ENCODE results near the gene COLEC12. TPM values are rescaled to one million over a fixed set of nuclear protein-coding genes. Genes with fewer than 3 reads are reported as not detected.
A peak's percentile ranks its signal among the peaks of the same experiment; 100 is the strongest.

The COLEC12 gene
- total RNA-seq, 4 donors from 2014 or later = 8.3 to 22.2 (median 21.4) TPM

DNA sequence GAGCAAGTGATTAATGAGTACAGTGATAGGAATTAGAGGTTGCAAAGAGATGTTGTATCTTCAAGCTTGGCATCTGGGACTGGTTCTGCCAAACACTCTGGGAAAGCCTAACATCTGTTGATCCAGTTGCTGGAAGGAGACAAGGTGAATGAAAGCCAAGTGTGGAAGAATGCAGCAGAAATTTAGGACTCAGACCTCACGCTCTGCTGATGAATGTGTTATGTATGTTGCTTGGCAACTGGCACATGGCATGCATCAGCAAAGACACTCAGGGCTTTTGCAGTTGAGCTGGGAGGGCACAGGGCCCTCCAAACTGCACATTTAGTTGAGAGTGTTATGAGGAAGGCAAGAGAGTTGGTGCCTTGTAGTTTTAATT lies 105.5 kb downstream of the COLEC12 start:
- no peak for TF ChIP-seq POLR2A (IDR thresholded peaks at IDR 0.05)
- no peak for TF ChIP-seq EP300 (IDR thresholded peaks at IDR 0.05)
- TF ChIP-seq, protein P1, sequence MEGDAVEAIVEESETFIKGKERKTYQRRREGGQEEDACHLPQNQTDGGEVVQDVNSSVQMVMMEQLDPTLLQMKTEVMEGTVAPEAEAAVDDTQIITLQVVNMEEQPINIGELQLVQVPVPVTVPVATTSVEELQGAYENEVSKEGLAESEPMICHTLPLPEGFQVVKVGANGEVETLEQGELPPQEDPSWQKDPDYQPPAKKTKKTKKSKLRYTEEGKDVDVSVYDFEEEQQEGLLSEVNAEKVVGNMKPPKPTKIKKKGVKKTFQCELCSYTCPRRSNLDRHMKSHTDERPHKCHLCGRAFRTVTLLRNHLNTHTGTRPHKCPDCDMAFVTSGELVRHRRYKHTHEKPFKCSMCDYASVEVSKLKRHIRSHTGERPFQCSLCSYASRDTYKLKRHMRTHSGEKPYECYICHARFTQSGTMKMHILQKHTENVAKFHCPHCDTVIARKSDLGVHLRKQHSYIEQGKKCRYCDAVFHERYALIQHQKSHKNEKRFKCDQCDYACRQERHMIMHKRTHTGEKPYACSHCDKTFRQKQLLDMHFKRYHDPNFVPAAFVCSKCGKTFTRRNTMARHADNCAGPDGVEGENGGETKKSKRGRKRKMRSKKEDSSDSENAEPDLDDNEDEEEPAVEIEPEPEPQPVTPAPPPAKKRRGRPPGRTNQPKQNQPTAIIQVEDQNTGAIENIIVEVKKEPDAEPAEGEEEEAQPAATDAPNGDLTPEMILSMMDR (IDR thresholded peaks at IDR 0.05) = no peak
- DNase-seq (ENCODE audit: low spot score in 2 of 2) = no peak
- no peaks in the 10 kb centered on the region for H3K9me3 ChIP-seq
- peak overlapping the region in 2 of 4 donors; percentile 45 to 75 for H3K27ac ChIP-seq
- H3K4me1 ChIP-seq = peaks cover 0 to 44% (median 11%) of the 10 kb centered on the region in 4 donors
- H3K27me3 ChIP-seq = no peaks in the 10 kb centered on the region
- WGBS, 2 donors = 10 to 21% methylated on average over 1 of the region's 1 CpG
- no peak overlapping the region for H3K4me3 ChIP-seq
- no peaks in the 10 kb centered on the region for H3K36me3 ChIP-seq

DNA sequence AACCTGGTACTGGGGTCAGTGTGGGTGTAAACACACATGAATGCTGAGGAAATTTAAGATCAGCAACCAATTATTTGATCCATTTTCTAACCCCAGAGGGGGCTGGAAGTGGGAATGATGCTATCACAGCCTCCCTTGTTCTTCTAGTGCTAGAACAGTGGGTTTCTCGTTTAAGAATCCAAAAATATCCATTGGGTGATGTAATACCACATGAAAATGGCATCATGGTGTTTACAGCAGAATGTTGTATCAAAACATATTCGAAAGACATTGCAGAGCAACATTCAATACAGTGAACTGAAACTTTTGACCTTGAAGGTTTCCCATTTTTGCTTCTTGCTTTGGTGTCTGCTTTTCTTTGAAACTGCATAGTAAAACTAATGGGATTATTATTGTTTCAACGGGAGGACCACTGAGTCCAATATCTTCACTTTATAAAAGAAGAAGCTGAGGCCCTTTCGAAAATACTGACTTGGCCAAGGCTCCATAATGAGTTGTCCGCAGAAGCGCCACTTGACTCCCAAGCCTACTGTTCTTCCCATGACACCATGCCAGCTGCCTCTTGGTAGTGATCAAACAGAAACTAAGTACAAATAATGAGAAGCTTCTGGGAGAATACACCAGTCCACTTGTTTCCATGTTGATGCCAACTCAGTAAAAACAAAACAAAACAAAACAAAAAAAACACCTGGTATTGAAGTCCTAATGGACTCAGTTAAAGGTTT lies 106.1 kb downstream of the COLEC12 start:
- Histone ChIP-seq H3K36me3 (no peaks in the 10 kb centered on the region), H3K27ac (no peak overlapping the region), H3K4me3 (no peak overlapping the region), H3K27me3 (no peaks in the 10 kb centered on the region), H3K9me3 (no peaks in the 10 kb centered on the region), H3K4me1 (peaks cover 0 to 39% (median 8%) of the 10 kb centered on the region in 4 donors)
- 68 to 73% methylated on average over 6 of the region's 6 CpGs for WGBS, 2 donors
- DNase-seq (ENCODE audit: low spot score in 2 of 2) = no peak
- TF ChIP-seq EP300 (IDR thresholded peaks at IDR 0.05) (no peak), POLR2A (IDR thresholded peaks at IDR 0.05) (no peak)
- TF ChIP-seq, protein P1 (IDR thresholded peaks at IDR 0.05) = no peak

DNA sequence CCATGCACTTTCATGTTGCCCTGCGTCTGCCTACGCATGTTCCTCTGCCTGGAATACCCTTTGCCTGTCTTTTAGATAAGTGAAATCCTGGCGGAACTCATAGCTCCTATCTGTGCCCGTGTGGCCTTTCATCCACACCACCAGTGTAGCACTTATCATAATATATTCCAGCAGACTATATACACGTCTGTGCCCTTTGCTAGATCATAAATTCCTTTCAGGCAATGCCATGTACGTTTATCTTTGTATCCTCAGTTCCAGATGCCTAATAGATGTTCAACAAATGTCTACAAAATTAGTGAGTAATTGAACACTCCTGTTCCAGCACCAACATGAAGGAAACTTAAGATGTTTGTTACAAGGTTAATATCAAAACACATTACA lies 106.9 kb downstream of the COLEC12 start:
- Histone ChIP-seq H3K36me3 (no peaks in the 10 kb centered on the region), H3K9me3 (no peaks in the 10 kb centered on the region), H3K4me3 (no peak overlapping the region), H3K27ac (no peak overlapping the region), H3K27me3 (no peaks in the 10 kb centered on the region), H3K4me1 (peaks cover 0 to 30% (median 4%) of the 10 kb centered on the region in 4 donors)
- DNase-seq (ENCODE audit: low spot score in 2 of 2) = no peak
- TF ChIP-seq EP300 (IDR thresholded peaks at IDR 0.05) = no peak
- TF ChIP-seq, protein P1 (IDR thresholded peaks at IDR 0.05) = no peak
- no peak for TF ChIP-seq POLR2A (IDR thresholded peaks at IDR 0.05)
- 83 to 85% methylated on average over 6 of the region's 6 CpGs for WGBS, 2 donors

DNA sequence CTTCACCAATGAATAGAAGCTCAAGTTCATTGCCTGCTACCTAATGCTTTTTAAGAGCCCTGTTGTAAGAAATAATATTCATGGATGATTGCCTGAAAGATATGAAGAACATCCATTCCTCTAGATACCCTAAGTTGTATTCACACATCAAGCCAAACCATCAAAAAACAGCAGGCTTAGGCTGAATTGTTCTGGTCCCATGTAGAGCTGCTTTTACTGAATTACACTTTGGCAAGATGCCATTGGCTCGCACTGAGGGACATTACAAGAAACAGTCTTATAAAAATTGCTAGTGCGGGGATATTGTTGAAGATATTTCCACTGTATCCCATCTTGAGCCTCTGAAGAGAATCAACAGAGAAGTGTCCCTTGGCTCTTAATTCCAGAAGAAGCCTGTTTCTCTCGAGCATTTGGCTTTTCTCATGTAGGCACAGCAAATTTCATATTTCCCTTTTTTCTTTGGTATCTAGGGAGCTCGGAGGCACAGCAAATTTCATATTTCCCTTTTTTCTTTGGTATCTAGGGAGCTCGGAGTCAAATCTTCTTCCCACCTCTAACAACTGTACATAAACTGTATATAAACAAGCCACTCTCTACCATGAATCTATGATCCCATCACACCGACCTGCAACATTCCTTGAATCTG lies 107.5 kb downstream of the COLEC12 start:
- no peak overlapping the region for H3K27ac ChIP-seq
- no peaks in the 10 kb centered on the region for H3K27me3 ChIP-seq
- 64 to 67% methylated on average over 6 of the region's 6 CpGs for WGBS, 2 donors
- DNase-seq (ENCODE audit: low spot score in 2 of 2) = no peak
- H3K4me1 ChIP-seq = peaks cover 0 to 27% (median 2%) of the 10 kb centered on the region in 4 donors
- H3K9me3 ChIP-seq = no peaks in the 10 kb centered on the region
- no peak for TF ChIP-seq POLR2A (IDR thresholded peaks at IDR 0.05)
- no peak for TF ChIP-seq EP300 (IDR thresholded peaks at IDR 0.05)
- TF ChIP-seq, protein P1 (IDR thresholded peaks at IDR 0.05) = no peak
- no peaks in the 10 kb centered on the region for H3K36me3 ChIP-seq
- no peak overlapping the region for H3K4me3 ChIP-seq
